Panc1 (cell line): ENCODE measurements around the gene PKNOX2. TPM values are rescaled to one million over a fixed set of nuclear protein-coding genes. Genes with fewer than 3 reads are reported as not detected.

Experiments
- ATAC-seq: fragments of 200-7000 bp; cut with Tn5 transposase; 2 replicates; pipeline ENCODE4 v1.9.1; 2020; ENCODE audit warnings: mild to moderate bottlenecking, moderate library complexity
- BruUV-seq: library from RNA; stranded (reverse); fragments of 400-500 nt; replicated peaks from 2 replicates; lab custom pipeline; 2021; lab: Mats Ljungman, UMichigan
- CTCF ChIA-PET: fragments of 300-600 bp; sonication (Branson Sonifier 250); formaldehyde crosslinking; loops from one replicate; lab custom pipeline; 2022; ENCODE audit warnings: antibody characterized with exemption; lab: Charles Lee
- POLR2A ChIA-PET: fragments of 300-600 bp; sonication (Branson Sonifier 250); formaldehyde crosslinking; loops from one replicate; lab custom pipeline; 2022; ENCODE audit warnings: antibody characterized with exemption; lab: Charles Lee
- DNase-seq: peaks from one replicate; pipeline ENCODE4 v3.0.0-alpha.2; 2010; ENCODE audit warnings: low read depth, low spot score
- H3K27ac ChIP-seq: 2 replicates; pipeline ENCODE4 v1.5.1; 2011; ENCODE audit warnings: mild to moderate bottlenecking, low read length, inconsistent platforms
- H3K27me3 ChIP-seq: fragments of 200-500 bp; sonication (Bioruptor generic); 2 replicates; pipeline ENCODE4 v1.6.0; 2014; ENCODE audit warnings: low read length, inconsistent platforms; ENCODE audit not compliant: control insufficient read depth, insufficient read depth
- H3K36me3 ChIP-seq: fragments of 200-500 bp; sonication (Bioruptor generic); 2 replicates; pipeline ENCODE4 v1.5.1; 2014; ENCODE audit warnings: inconsistent platforms, mild to moderate bottlenecking, low read length, moderate library complexity; ENCODE audit not compliant: control insufficient read depth, insufficient read depth
- H3K4me1 ChIP-seq: 2 replicates; pipeline ENCODE4 v1.5.1; 2011; ENCODE audit warnings: inconsistent platforms, mild to moderate bottlenecking, low read length, moderate library complexity; ENCODE audit not compliant: control insufficient read depth, insufficient read depth
- H3K4me3 ChIP-seq, 2 experiments: 2 replicates each; pipeline ENCODE4 v1.5.1; 2011 to 2012; ENCODE audit warnings: low read depth in 2 of 2, low read length in 2 of 2, mild to moderate bottlenecking in 2 of 2, inconsistent platforms in 1 of 2, moderate library complexity in 1 of 2
- H3K9me3 ChIP-seq: fragments of 200-500 bp; sonication (Bioruptor generic); 2 replicates; pipeline ENCODE4 v1.5.1; 2014; ENCODE audit warnings: low read depth, mild to moderate bottlenecking, inconsistent platforms, low read length, moderate library complexity; ENCODE audit not compliant: control insufficient read depth, insufficient read depth
- POLR2AphosphoS5 ChIP-seq: IDR thresholded peaks from 2 replicates; pipeline ENCODE4 v1.6.1; 2012; ENCODE audit warnings: mild to moderate bottlenecking, low read depth, low read length, moderate library complexity
- SIN3A ChIP-seq: IDR thresholded peaks from 2 replicates; pipeline ENCODE4 v1.6.1; 2012; ENCODE audit warnings: low read depth, mild to moderate bottlenecking, low read length, moderate library complexity, borderline replicate concordance; ENCODE audit not compliant: insufficient read depth
- TCF7L2 ChIP-seq: IDR thresholded peaks from 2 replicates; pipeline ENCODE4 v1.6.1; 2011; ENCODE audit warnings: mild to moderate bottlenecking, low read depth, low read length, inconsistent platforms
- in situ Hi-C: cut with HindIII; loops from 2 replicates; pipeline ENCODE4 v1.10.0; 2016; ENCODE audit warnings: low sequenced_read_pairs, low pct_unique_long_range_greater_than_20kb
- intact Hi-C: fragments of 100-400 bp; cut with micrococcal nuclease; formaldehyde crosslinking; loops from one replicate; pipeline ENCODE4 v1.10.0; 2022; ENCODE audit not compliant: unreplicated experiment
- total RNA-seq: library from RNA; stranded (reverse); gene quantifications from one replicate; pipeline ENCODE4 v1.2.1, GENCODE V29; 2021; ENCODE audit not compliant: unreplicated experiment
- TF ChIP-seq, protein P1 (sequence below), 2 experiments: IDR thresholded peaks; 2 replicates each; pipeline ENCODE4 v1.6.1; 2011 to 2012; ENCODE audit warnings: low read depth in 2 of 2, control low read depth in 1 of 2, low read length in 1 of 2, mild to moderate bottlenecking in 1 of 2, moderate library complexity in 1 of 2; ENCODE audit not compliant: insufficient read depth in 1 of 2
- TF ChIP-seq, protein P2 (sequence below): fragments of 450-650 bp; IDR thresholded peaks from 2 replicates; pipeline ENCODE4 v1.5.1; 2017; ENCODE audit warnings: mild to moderate bottlenecking

PKNOX2 gene
- total RNA-seq, 1 experiment from 2014 or later, result not detected

DNA sequence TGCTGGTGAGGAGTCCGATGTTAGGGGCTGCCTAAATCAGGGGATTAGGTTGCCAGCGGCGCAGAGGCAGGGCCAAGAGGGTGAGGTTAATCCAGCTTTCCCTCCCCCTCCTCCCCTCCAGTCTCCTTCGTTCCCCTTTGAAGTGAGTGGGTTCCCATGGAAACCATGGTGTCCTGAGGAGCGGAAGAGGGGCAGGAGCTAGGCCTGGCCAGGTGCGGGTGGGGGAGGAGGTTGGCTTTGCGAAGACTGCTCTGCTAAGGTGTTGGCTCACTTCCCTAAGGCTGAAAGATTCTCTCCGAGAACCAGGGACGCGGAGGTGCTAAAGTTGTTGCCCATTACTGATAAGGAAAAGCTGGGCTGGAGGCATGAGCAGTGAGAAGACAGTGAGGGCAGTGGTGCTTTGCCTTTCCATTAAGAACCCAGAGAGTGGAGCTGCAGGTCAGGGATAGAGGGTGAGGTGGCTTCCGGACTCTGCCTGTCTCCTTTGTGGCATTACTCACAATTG lies 206.9 kb downstream of the PKNOX2 start:
- BruUV-seq, result no TSS peak
- Histone ChIP-seq H3K27ac (no peak overlapping the region), H3K4me3 (no peak overlapping the region), H3K4me1 (no peaks in the 10 kb centered on the region), H3K27me3 (peaks cover 29% of the 10 kb centered on the region), H3K36me3 (no peaks in the 10 kb centered on the region), H3K9me3 (no peaks in the 10 kb centered on the region)
- TF ChIP-seq SIN3A, result no peak
- TF ChIP-seq, protein P1, sequence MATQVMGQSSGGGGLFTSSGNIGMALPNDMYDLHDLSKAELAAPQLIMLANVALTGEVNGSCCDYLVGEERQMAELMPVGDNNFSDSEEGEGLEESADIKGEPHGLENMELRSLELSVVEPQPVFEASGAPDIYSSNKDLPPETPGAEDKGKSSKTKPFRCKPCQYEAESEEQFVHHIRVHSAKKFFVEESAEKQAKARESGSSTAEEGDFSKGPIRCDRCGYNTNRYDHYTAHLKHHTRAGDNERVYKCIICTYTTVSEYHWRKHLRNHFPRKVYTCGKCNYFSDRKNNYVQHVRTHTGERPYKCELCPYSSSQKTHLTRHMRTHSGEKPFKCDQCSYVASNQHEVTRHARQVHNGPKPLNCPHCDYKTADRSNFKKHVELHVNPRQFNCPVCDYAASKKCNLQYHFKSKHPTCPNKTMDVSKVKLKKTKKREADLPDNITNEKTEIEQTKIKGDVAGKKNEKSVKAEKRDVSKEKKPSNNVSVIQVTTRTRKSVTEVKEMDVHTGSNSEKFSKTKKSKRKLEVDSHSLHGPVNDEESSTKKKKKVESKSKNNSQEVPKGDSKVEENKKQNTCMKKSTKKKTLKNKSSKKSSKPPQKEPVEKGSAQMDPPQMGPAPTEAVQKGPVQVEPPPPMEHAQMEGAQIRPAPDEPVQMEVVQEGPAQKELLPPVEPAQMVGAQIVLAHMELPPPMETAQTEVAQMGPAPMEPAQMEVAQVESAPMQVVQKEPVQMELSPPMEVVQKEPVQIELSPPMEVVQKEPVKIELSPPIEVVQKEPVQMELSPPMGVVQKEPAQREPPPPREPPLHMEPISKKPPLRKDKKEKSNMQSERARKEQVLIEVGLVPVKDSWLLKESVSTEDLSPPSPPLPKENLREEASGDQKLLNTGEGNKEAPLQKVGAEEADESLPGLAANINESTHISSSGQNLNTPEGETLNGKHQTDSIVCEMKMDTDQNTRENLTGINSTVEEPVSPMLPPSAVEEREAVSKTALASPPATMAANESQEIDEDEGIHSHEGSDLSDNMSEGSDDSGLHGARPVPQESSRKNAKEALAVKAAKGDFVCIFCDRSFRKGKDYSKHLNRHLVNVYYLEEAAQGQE (IDR thresholded peaks at IDR 0.05; ENCODE audit: insufficient read depth in 1 of 2, low read depth in 2 of 2, low read length in 1 of 2), result no peak
- TF ChIP-seq POLR2AphosphoS5, result no peak
- TF ChIP-seq, protein P2, sequence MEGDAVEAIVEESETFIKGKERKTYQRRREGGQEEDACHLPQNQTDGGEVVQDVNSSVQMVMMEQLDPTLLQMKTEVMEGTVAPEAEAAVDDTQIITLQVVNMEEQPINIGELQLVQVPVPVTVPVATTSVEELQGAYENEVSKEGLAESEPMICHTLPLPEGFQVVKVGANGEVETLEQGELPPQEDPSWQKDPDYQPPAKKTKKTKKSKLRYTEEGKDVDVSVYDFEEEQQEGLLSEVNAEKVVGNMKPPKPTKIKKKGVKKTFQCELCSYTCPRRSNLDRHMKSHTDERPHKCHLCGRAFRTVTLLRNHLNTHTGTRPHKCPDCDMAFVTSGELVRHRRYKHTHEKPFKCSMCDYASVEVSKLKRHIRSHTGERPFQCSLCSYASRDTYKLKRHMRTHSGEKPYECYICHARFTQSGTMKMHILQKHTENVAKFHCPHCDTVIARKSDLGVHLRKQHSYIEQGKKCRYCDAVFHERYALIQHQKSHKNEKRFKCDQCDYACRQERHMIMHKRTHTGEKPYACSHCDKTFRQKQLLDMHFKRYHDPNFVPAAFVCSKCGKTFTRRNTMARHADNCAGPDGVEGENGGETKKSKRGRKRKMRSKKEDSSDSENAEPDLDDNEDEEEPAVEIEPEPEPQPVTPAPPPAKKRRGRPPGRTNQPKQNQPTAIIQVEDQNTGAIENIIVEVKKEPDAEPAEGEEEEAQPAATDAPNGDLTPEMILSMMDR, result no peak
- no peak for TF ChIP-seq TCF7L2
- in situ Hi-C loops (no loop called here), intact Hi-C loops (no loop called here)
- DNase-seq, result no peak
- POLR2A ChIA-PET, result no interaction called here
- CTCF ChIA-PET, result no interaction called here
- no peak for ATAC-seq

- POLR2A ChIA-PET, result no interaction called here
Observed at GRCh38 chr11:125372088-125372487, 207.5 kb downstream of the PKNOX2 start.

More at GRCh38 chr11:125372088-125372487, 207.5 kb downstream of the PKNOX2 start:
- Histone ChIP-seq H3K27me3 (peaks cover 32% of the 10 kb centered on the region), H3K9me3 (no peaks in the 10 kb centered on the region), H3K27ac (no peak overlapping the region), H3K4me1 (no peaks in the 10 kb centered on the region), H3K36me3 (no peaks in the 10 kb centered on the region), H3K4me3 (no peak overlapping the region)
- CTCF ChIA-PET, result interaction anchor here (0.6 kb wide), 1 partner anchor 81 kb away, joined by 7 read pairs; no protein-coding TSS in a partner anchor
- no TSS peak for BruUV-seq
- ATAC-seq (no peak), DNase-seq (no peak)
- intact Hi-C loops, result no loop called here
- TF ChIP-seq SIN3A, result no peak
- TF ChIP-seq, protein P2, result no peak
- TF ChIP-seq, protein P1 (IDR thresholded peaks at IDR 0.05; ENCODE audit: insufficient read depth in 1 of 2, low read depth in 2 of 2, low read length in 1 of 2), result no peak
- TF ChIP-seq TCF7L2, result no peak
- no peak for TF ChIP-seq POLR2AphosphoS5
- in situ Hi-C loops, result no loop called here
